Memory B cell (primary cell): ENCODE results near the gene HIRA.

ENCODE experiments used
- ATAC-seq: fragments of 150-1000 bp; cut with Tn5 transposase; 2 replicates; pipeline ENCODE4 v1.10.0; 2021; ENCODE audit warnings: low read depth, mild to moderate bottlenecking, moderate library complexity
- DNase-seq, 2 donors: peaks; one replicate each; pipeline ENCODE4 v3.0.0; 2022; ENCODE audit warnings: low spot score in 2 of 2
- H3K27ac Mint-ChIP-seq: one replicate; pipeline ENCODE4 v1.8.0; 2022; ENCODE audit warnings: mild to moderate bottlenecking, moderate library complexity, mixed read lengths
- H3K27me3 Mint-ChIP-seq: one replicate; pipeline ENCODE4 v1.8.0; 2022; ENCODE audit warnings: mixed read lengths
- H3K36me3 Mint-ChIP-seq: one replicate; pipeline ENCODE4 v1.8.0; 2022; ENCODE audit warnings: mild to moderate bottlenecking, mixed read lengths
- H3K4me1 Mint-ChIP-seq: one replicate; pipeline ENCODE4 v1.8.0; 2022; ENCODE audit warnings: mixed read lengths
- H3K4me3 Mint-ChIP-seq: one replicate; pipeline ENCODE4 v1.8.0; 2022; ENCODE audit warnings: mild to moderate bottlenecking, moderate library complexity, mixed read lengths
- H3K9me3 Mint-ChIP-seq: one replicate; pipeline ENCODE4 v1.8.0; 2022; ENCODE audit warnings: mixed read lengths

Gene HIRA

GRCh38 chr22:19419464-19420178, 11.9 kb downstream of the HIRA start:
- ATAC-seq: peak; percentile 67
- Mint-ChIP-seq H3K4me1 (peaks cover 36% of the 10 kb centered on the region), H3K27ac (peak overlapping the region; percentile 56)

GRCh38 chr22:19419086-19419463, 12.5 kb downstream of the HIRA start:
- Mint-ChIP-seq H3K36me3 (peaks cover 8% of the 10 kb centered on the region), H3K27me3 (no peaks in the 10 kb centered on the region), H3K27ac (peak overlapping the region; percentile 56), H3K4me3 (no peak overlapping the region), H3K9me3 (no peaks in the 10 kb centered on the region), H3K4me1 (peaks cover 37% of the 10 kb centered on the region)
- DNase-seq: no peak
- peak; percentile 82 for ATAC-seq

More at GRCh38 chr22:19419464-19420178, 11.9 kb downstream of the HIRA start:
- H3K36me3 Mint-ChIP-seq: peaks cover 8% of the 10 kb centered on the region
- no peak overlapping the region for H3K4me3 Mint-ChIP-seq
- no peak for DNase-seq
- no peaks in the 10 kb centered on the region for H3K9me3 Mint-ChIP-seq
- no peaks in the 10 kb centered on the region for H3K27me3 Mint-ChIP-seq

DNA sequence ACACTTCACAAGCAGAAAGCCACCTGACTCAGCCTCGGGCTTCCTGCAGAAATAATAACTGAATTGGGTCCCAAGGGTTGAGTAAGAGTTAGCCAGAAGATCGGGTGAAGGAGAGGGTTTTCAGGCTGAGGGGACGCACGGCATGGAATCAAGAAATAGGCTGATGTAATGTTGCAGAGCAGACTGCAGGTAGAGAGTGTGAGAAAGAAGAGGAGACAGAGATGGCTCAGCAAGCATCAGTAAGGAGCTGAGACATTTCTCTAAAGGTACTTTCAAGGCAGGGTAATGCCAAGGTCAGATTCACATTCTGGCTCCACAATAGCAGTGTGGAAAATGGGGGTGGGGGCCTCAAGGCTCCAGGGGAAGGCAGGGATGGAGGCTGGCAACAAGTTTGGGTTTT, 18.6 kb downstream of the HIRA start:
- H3K4me3 Mint-ChIP-seq: no peak overlapping the region
- no peak for ATAC-seq
- H3K36me3 Mint-ChIP-seq: peaks cover 8% of the 10 kb centered on the region
- H3K27me3 Mint-ChIP-seq: no peaks in the 10 kb centered on the region
- H3K4me1 Mint-ChIP-seq: peaks cover 22% of the 10 kb centered on the region
- no peak for DNase-seq
- H3K27ac Mint-ChIP-seq: no peak overlapping the region
- no peaks in the 10 kb centered on the region for H3K9me3 Mint-ChIP-seq

DNA sequence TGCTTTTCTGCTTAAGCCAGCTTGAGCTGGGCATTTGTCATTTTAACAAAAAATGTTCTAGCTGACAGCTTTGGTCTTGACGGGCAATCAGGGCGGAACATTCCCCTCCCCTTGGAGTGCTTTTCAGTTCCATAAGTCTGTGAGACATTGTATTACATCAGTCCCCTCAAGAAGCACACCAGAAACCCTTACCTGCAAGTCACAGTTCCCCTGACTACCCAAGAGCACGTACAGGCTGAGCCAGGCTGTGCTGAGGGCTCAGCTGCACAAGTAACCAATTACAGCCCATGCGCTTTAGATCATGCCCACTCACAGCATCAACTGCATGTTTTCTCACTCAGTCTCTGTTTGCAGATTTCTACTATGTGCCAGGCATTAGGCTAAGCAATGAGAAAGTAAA, 19.1 kb downstream of the HIRA start:
- ATAC-seq: no peak
- Mint-ChIP-seq H3K4me3 (no peak overlapping the region), H3K9me3 (no peaks in the 10 kb centered on the region), H3K27ac (no peak overlapping the region), H3K4me1 (peaks cover 21% of the 10 kb centered on the region), H3K36me3 (peaks cover 8% of the 10 kb centered on the region), H3K27me3 (no peaks in the 10 kb centered on the region)
- no peak for DNase-seq

DNA sequence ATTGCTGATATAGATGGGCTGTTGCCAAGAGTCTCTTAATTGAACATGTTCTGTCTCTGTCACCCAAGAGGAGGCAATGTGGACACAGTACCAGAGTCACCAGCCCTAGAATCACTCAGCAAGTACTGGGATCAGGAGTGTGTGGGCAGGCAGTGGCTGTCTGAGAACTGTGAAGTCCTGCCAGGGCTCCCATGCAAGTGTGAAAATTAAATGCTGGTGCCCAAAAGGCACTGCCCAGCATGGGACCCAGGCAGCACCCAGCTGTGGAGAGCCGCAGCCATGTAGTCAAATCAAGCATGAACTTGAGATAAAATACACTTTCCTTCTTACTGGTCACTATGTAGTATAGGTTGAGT, 19.9 kb downstream of the HIRA start:
- Mint-ChIP-seq H3K4me3 (no peak overlapping the region), H3K27ac (no peak overlapping the region), H3K27me3 (no peaks in the 10 kb centered on the region), H3K36me3 (peaks cover 11% of the 10 kb centered on the region), H3K4me1 (peaks cover 21% of the 10 kb centered on the region), H3K9me3 (no peaks in the 10 kb centered on the region)
- ATAC-seq (no peak), DNase-seq (no peak)

- ATAC-seq: no peak
- H3K4me3 Mint-ChIP-seq: no peak overlapping the region
- DNase-seq: no peak
- H3K9me3 Mint-ChIP-seq: no peaks in the 10 kb centered on the region
- peaks cover 11% of the 10 kb centered on the region for H3K36me3 Mint-ChIP-seq
- no peak overlapping the region for H3K27ac Mint-ChIP-seq
- H3K4me1 Mint-ChIP-seq: peaks cover 19% of the 10 kb centered on the region
- no peaks in the 10 kb centered on the region for H3K27me3 Mint-ChIP-seq
Observed at GRCh38 chr22:19410941-19411689, 20.4 kb downstream of the HIRA start.

GRCh38 chr22:19407649-19408606, 23.6 kb downstream of the HIRA start:
- H3K4me1 Mint-ChIP-seq: peaks cover 20% of the 10 kb centered on the region
- H3K4me3 Mint-ChIP-seq: no peak overlapping the region
- H3K36me3 Mint-ChIP-seq: peaks cover 16% of the 10 kb centered on the region
- no peak for DNase-seq
- H3K27me3 Mint-ChIP-seq: no peaks in the 10 kb centered on the region
- H3K9me3 Mint-ChIP-seq: no peaks in the 10 kb centered on the region
- H3K27ac Mint-ChIP-seq: no peak overlapping the region
- ATAC-seq: no peak

GRCh38 chr22:19406846-19407245, 24.7 kb downstream of the HIRA start:
- Mint-ChIP-seq H3K4me3 (no peak overlapping the region), H3K9me3 (no peaks in the 10 kb centered on the region), H3K4me1 (peaks cover 13% of the 10 kb centered on the region), H3K27ac (no peak overlapping the region), H3K27me3 (no peaks in the 10 kb centered on the region), H3K36me3 (peaks cover 19% of the 10 kb centered on the region)
- no peak for DNase-seq
- no peak for ATAC-seq

DNA sequence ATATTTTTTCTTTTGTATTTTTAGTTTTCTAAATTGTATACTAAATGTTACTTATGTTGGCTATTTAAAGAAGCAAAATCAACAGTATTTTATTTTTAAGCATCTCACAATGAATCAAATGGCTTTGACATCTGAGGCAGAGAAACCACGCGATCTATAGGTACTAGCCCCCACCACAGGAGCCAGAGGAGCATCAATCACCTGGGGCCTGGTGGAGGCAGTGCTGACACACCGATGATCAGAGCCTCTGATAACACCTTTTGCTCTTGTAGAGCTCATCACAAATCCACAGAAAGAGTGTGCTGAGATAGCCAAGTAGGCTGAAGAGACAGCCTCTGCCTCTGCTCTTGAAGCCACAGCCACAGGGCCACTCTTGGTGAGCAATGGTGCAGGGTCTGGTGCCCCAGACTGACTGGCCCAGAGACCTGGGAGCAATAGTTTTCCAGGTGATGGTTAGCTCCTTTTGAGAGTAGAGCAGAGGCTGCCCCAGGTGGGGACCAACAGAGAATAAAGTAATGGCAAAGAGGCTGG, 25.2 kb downstream of the HIRA start:
- ATAC-seq (no peak), DNase-seq (no peak)
- Mint-ChIP-seq H3K36me3 (peaks cover 21% of the 10 kb centered on the region), H3K27ac (no peak overlapping the region), H3K4me1 (peaks cover 11% of the 10 kb centered on the region), H3K27me3 (no peaks in the 10 kb centered on the region), H3K9me3 (no peaks in the 10 kb centered on the region), H3K4me3 (no peak overlapping the region)

DNA sequence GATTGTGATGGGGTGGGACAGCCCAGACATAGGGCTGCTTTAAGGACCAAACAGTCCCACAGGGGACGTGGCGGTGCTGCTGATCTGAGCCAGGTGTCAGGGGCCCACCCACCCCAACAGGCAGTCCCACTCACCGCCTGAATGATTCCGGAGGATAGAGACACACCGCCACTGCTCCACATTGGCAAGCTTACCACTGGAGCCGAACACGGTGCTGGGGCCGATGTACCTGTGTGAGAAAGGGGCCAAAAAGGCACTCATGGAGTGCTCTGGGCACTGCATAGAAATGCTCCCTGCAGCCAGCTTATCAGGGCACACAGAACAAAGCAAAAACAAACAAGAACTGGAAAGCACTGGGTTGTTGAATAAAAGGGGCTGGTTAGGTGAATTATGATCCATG, 25.9 kb downstream of the HIRA start:
- Mint-ChIP-seq H3K27me3 (no peaks in the 10 kb centered on the region), H3K9me3 (no peaks in the 10 kb centered on the region), H3K4me1 (peaks cover 11% of the 10 kb centered on the region), H3K4me3 (no peak overlapping the region), H3K27ac (no peak overlapping the region), H3K36me3 (peaks cover 28% of the 10 kb centered on the region)
- ATAC-seq (no peak), DNase-seq (no peak)

GRCh38 chr22:19405133-19405532, 26.4 kb downstream of the HIRA start:
- H3K4me3 Mint-ChIP-seq: no peak overlapping the region
- H3K36me3 Mint-ChIP-seq: peaks cover 31% of the 10 kb centered on the region
- H3K4me1 Mint-ChIP-seq: peaks cover 11% of the 10 kb centered on the region
- no peak overlapping the region for H3K27ac Mint-ChIP-seq
- no peak for ATAC-seq
- no peaks in the 10 kb centered on the region for H3K27me3 Mint-ChIP-seq
- H3K9me3 Mint-ChIP-seq: no peaks in the 10 kb centered on the region
- DNase-seq: no peak

DNA sequence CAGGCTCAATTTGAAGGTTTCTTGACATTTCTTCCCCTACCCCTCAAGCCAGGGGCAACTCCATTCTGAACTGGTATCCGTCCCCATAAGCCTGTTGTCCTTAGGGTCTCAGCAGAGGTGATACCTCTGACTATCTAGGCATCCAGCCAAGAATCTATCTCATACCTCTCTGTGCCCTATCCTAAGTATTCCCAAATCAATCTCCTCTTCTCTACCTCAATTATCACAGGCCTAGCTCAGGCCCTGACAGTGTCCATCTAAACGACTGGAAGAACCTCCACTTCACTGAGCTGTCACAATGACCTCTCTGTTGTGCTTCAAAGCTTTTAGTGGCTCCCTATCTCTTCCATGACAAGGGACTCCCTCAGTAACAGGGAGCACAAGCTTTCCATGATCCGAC, 26.9 kb downstream of the HIRA start:
- DNase-seq: no peak
- ATAC-seq: no peak
- no peak overlapping the region for H3K27ac Mint-ChIP-seq
- H3K9me3 Mint-ChIP-seq: no peaks in the 10 kb centered on the region
- no peak overlapping the region for H3K4me3 Mint-ChIP-seq
- H3K4me1 Mint-ChIP-seq: peaks cover 11% of the 10 kb centered on the region
- peaks cover 33% of the 10 kb centered on the region for H3K36me3 Mint-ChIP-seq
- H3K27me3 Mint-ChIP-seq: no peaks in the 10 kb centered on the region

DNA sequence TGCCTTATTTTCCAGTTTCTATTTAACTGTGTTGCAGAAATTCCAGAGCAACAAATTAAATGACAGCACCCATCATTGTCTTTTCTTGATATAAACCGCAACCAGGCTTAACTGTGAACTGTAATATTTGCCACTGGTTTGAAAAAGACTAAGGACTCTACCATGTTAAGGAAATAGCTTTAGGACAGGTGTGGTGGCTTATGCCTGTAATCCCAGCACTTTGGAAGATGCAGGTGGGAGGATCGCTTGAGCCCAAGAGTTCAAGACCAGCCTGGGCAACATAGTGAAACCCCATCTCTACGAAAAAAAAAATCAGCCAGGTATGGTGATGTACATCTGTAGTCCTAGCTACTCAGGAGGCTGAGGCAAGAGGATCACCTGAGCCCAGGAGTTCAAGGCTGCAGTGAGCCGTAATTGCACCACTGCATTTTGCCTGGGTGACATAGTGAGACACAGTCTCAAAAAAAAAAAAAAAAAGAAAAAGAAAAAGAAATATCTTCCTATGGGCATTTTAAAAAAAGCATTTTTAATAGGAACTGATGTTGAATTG, 28.8 kb downstream of the HIRA start:
- peaks cover 11% of the 10 kb centered on the region for H3K4me1 Mint-ChIP-seq
- H3K27ac Mint-ChIP-seq: no peak overlapping the region

More for the DNA sequence above, 28.8 kb downstream of the HIRA start:
- DNase-seq: no peak
- no peaks in the 10 kb centered on the region for H3K27me3 Mint-ChIP-seq
- H3K9me3 Mint-ChIP-seq: no peaks in the 10 kb centered on the region
- H3K4me3 Mint-ChIP-seq: no peak overlapping the region
- ATAC-seq: no peak
- peaks cover 38% of the 10 kb centered on the region for H3K36me3 Mint-ChIP-seq
